Uterus (tissue), 2 donors: ENCODE measurements around the gene KCNH8.

Source experiments
- CTCF ChIP-seq, 4 experiments: fragments of 200-600 bp in 2 of 4; fragments of 450-650 bp in 2 of 4; sonication (generic) in 2 of 4; IDR thresholded peaks; one replicate each; pipeline ENCODE4 v1.5.1; 2016 to 2019; ENCODE audit warnings: antibody characterized with exemption in 4 of 4, mild to moderate bottlenecking in 2 of 4, moderate library complexity in 1 of 4
- POLR2A ChIP-seq, 2 donors: fragments of 450-650 bp; IDR thresholded peaks; one replicate each; pipeline ENCODE4 v1.6.1; 2016; ENCODE audit warnings: antibody characterized with exemption in 2 of 2, mild to moderate bottlenecking in 1 of 2, moderate library complexity in 1 of 2

GRCh38 chr3:19110335-19110895, 37.9 kb upstream of the KCNH8 start:
- TF ChIP-seq CTCF (IDR thresholded peaks at IDR 0.05) = no peak
- TF ChIP-seq POLR2A (IDR thresholded peaks at IDR 0.05) = no peak
